GM12873 (cell line): ENCODE measurements around the gene TEX29.

Experiments
- CTCF ChIP-seq: IDR thresholded peaks from 2 replicates; pipeline ENCODE4 v1.5.1; 2012; ENCODE audit warnings: low read depth, mild to moderate bottlenecking, moderate library complexity, low read length, control low read depth; ENCODE audit not compliant: insufficient read depth; ENCODE audit errors: missing control alignments

The TEX29 gene

GRCh38 chr13:111278743-111279652 lies 41.4 kb upstream of the TEX29 start:
- TF ChIP-seq CTCF: no peak

- TF ChIP-seq CTCF: no peak
These were observed 40.2 kb upstream of the TEX29 start for GRCh38 chr13:111280226-111280625.

GRCh38 chr13:111280681-111281585 lies 39.5 kb upstream of the TEX29 start:
- TF ChIP-seq CTCF: no peak

- no peak for TF ChIP-seq CTCF
These were observed 38.6 kb upstream of the TEX29 start for GRCh38 chr13:111281751-111282311.

- no peak for TF ChIP-seq CTCF
These were observed 38.0 kb upstream of the TEX29 start for GRCh38 chr13:111282425-111282824.

- no peak for TF ChIP-seq CTCF
These were observed 37.4 kb upstream of the TEX29 start for GRCh38 chr13:111282997-111283396.

GRCh38 chr13:111283457-111283856 lies 37.0 kb upstream of the TEX29 start:
- TF ChIP-seq CTCF: no peak
